ENCODE data around the gene CFAP77.
"Not testable (repeated sequence)": the region's sequence is repeated elsewhere in the genome, so short reads cannot be mapped to it uniquely, and the experiment has no call there.

Gene CFAP77

GRCh38 chr9:132372177-132373095, 37.6 kb upstream of the CFAP77 start:
- no peak for TF ChIP-seq CTCF (IDR thresholded peaks at IDR 0.05; ENCODE audit: borderline replicate concordance, insufficient read depth, low read depth, low read length)
- H3K4me3 ChIP-seq (ENCODE audit: low read depth, low read length), result no peak overlapping the region

- H3K4me3 ChIP-seq (ENCODE audit: low read depth, low read length), result not testable (repeated sequence)
Measured at GRCh38 chr9:132377769-132378168, 32.2 kb upstream of the CFAP77 start.

GRCh38 chr9:132378416-132378815, 31.6 kb upstream of the CFAP77 start:
- not testable (repeated sequence) for H3K4me3 ChIP-seq (ENCODE audit: low read depth, low read length)

- H3K4me3 ChIP-seq (ENCODE audit: low read depth, low read length), result peak overlapping the region; percentile 26
- no peak for TF ChIP-seq CTCF (IDR thresholded peaks at IDR 0.05; ENCODE audit: borderline replicate concordance, insufficient read depth, low read depth, low read length)
Measured at GRCh38 chr9:132381966-132382541, 28.0 kb upstream of the CFAP77 start.

- no peak overlapping the region for H3K4me3 ChIP-seq (ENCODE audit: low read depth, low read length)
- TF ChIP-seq CTCF (IDR thresholded peaks at IDR 0.05; ENCODE audit: borderline replicate concordance, insufficient read depth, low read depth, low read length), result no peak
Measured at GRCh38 chr9:132383462-132383883, 26.5 kb upstream of the CFAP77 start.

- no peak overlapping the region for H3K4me3 ChIP-seq (ENCODE audit: low read depth, low read length)
- no peak for TF ChIP-seq CTCF (IDR thresholded peaks at IDR 0.05; ENCODE audit: borderline replicate concordance, insufficient read depth, low read depth, low read length)
Measured at GRCh38 chr9:132384376-132384775, 25.6 kb upstream of the CFAP77 start.

- no peak for TF ChIP-seq CTCF (IDR thresholded peaks at IDR 0.05; ENCODE audit: borderline replicate concordance, insufficient read depth, low read depth, low read length)
- no peak overlapping the region for H3K4me3 ChIP-seq (ENCODE audit: low read depth, low read length)
Measured at GRCh38 chr9:132387133-132387532, 22.9 kb upstream of the CFAP77 start.

GRCh38 chr9:132390966-132391365, 19.0 kb upstream of the CFAP77 start:
- TF ChIP-seq CTCF (IDR thresholded peaks at IDR 0.05; ENCODE audit: borderline replicate concordance, insufficient read depth, low read depth, low read length), result no peak
- no peak overlapping the region for H3K4me3 ChIP-seq (ENCODE audit: low read depth, low read length)

Data from GM12875 (cell line).